B cell (primary cell): ENCODE data around the gene LMAN1L. TPM values are rescaled to one million over a fixed set of nuclear protein-coding genes. Genes with fewer than 3 reads are reported as not detected.

Source experiments
- ATAC-seq: fragments of 200-7000 bp; cut with Tn5 transposase; one replicate; pipeline ENCODE4 v1.10.0; 2021; ENCODE audit warnings: low read depth, mild to moderate bottlenecking, moderate number of reproducible peaks, moderate library complexity
- CTCF ChIA-PET: fragments of 350-600 bp; sonication (Branson Sonifier 250); formaldehyde crosslinking; loops from one replicate; lab custom pipeline; 2021; ENCODE audit warnings: antibody characterized with exemption, inconsistent platforms; lab: Charles Lee
- POLR2A ChIA-PET: fragments of 350-600 bp; sonication (Branson Sonifier 250); formaldehyde crosslinking; loops from one replicate; lab custom pipeline; 2021; ENCODE audit warnings: antibody characterized with exemption; lab: Charles Lee
- DNase-seq: peaks from one replicate; pipeline ENCODE4 v3.0.0; 2013
- H2AFZ ChIP-seq: 2 replicates; pipeline ENCODE4 v1.6.1; 2012; ENCODE audit warnings: mild to moderate bottlenecking, low read depth, low read length; ENCODE audit not compliant: insufficient read depth, poor library complexity, severe bottlenecking
- H3K27ac ChIP-seq, 2 donors: 1 replicate in 1 of 2; 2 replicates in 1 of 2; pipeline ENCODE4 v1.5.1; 2012 to 2013; ENCODE audit warnings: low read length in 2 of 2, mild to moderate bottlenecking in 2 of 2, moderate library complexity in 1 of 2
- H3K27me3 ChIP-seq, 4 experiments: fragments of 200-600 bp in 1 of 4; sonication (generic) in 1 of 4; replicated peaks in 1 of 4; 1 replicate in 2 of 4; 2 replicates in 2 of 4; pipeline versions ENCODE4 v1.6.1 to v1.7.0; 2013 to 2016; ENCODE audit warnings: low read length in 3 of 4, mild to moderate bottlenecking in 2 of 4, mixed read lengths in 1 of 4, moderate library complexity in 1 of 4; ENCODE audit not compliant: insufficient read depth in 4 of 4, control insufficient read depth in 3 of 4; ENCODE audit errors: control extremely low read depth in 1 of 4
- H3K36me3 ChIP-seq, 2 experiments: replicated peaks in 1 of 2; 1 replicate in 1 of 2; 2 replicates in 1 of 2; pipeline versions ENCODE4 v1.6.1 to v1.7.1; 2013; ENCODE audit warnings: low read length in 1 of 2; ENCODE audit not compliant: insufficient read depth in 2 of 2, control insufficient read depth in 1 of 2; ENCODE audit errors: control extremely low read depth in 1 of 2, extremely low read depth in 1 of 2
- H3K4me1 ChIP-seq, 2 donors: fragments of 200-600 bp in 1 of 2; sonication (generic) in 1 of 2; 1 replicate in 1 of 2; 2 replicates in 1 of 2; pipeline versions ENCODE4 v1.5.1 to v1.6.1; 2013 to 2017; ENCODE audit warnings: low read length in 2 of 2; ENCODE audit not compliant: control insufficient read depth in 2 of 2, insufficient read depth in 2 of 2
- H3K4me2 ChIP-seq: replicated peaks from 2 replicates; pipeline ENCODE3; 2012; ENCODE audit warnings: mild to moderate bottlenecking, low read depth, low read length; ENCODE audit not compliant: poor library complexity, severe bottlenecking
- H3K4me3 ChIP-seq, 5 experiments: fragments of 200-600 bp in 1 of 5; sonication (generic) in 1 of 5; 1 replicate in 3 of 5; 2 replicates in 2 of 5; pipeline versions ENCODE4 v1.5.1 to v1.7.0; 2011 to 2016; ENCODE audit warnings: low read length in 4 of 5, mild to moderate bottlenecking in 4 of 5, low read depth in 2 of 5, control low read depth in 1 of 5, moderate library complexity in 1 of 5; ENCODE audit not compliant: insufficient read depth in 1 of 5; ENCODE audit errors: control extremely low read depth in 1 of 5, extremely low read depth in 1 of 5
- H3K79me2 ChIP-seq: fragments of 200-600 bp; sonication (generic); one replicate; pipeline ENCODE4 v1.6.0; 2016; ENCODE audit warnings: low read length; ENCODE audit not compliant: control insufficient read depth, insufficient read depth
- H3K9ac ChIP-seq: fragments of 200-600 bp; sonication (generic); 2 replicates; pipeline ENCODE4 v1.6.1; 2017; ENCODE audit warnings: mild to moderate bottlenecking, low read length, moderate library complexity
- H3K9me3 ChIP-seq, 3 donors: one replicate each; pipeline versions ENCODE4 v1.6.1 to v1.7.1; 2013; ENCODE audit warnings: low read length in 2 of 3; ENCODE audit not compliant: control insufficient read depth in 2 of 3, insufficient read depth in 1 of 3; ENCODE audit errors: control extremely low read depth in 1 of 3
- H4K20me1 ChIP-seq: 2 replicates; pipeline ENCODE4 v1.6.0; 2012; ENCODE audit warnings: mild to moderate bottlenecking, low read length; ENCODE audit not compliant: insufficient read depth, control insufficient read depth, poor library complexity, severe bottlenecking
- H3K27ac Mint-ChIP-seq: one replicate; pipeline ENCODE4 v1.8.0; 2021; ENCODE audit warnings: mixed read lengths
- H3K27me3 Mint-ChIP-seq: one replicate; pipeline ENCODE4 v1.8.0; 2021; ENCODE audit warnings: mixed read lengths
- H3K4me1 Mint-ChIP-seq: one replicate; pipeline ENCODE4 v1.8.0; 2021; ENCODE audit warnings: mixed read lengths
- H3K4me3 Mint-ChIP-seq: one replicate; pipeline ENCODE4 v1.8.0; 2021; ENCODE audit warnings: mixed read lengths
- H3K9me3 Mint-ChIP-seq: one replicate; pipeline ENCODE4 v1.8.0; 2022; ENCODE audit warnings: mixed read lengths; ENCODE audit not compliant: insufficient read depth
- EZH2 ChIP-seq: IDR thresholded peaks from 2 replicates; pipeline ENCODE4 v1.6.1; 2012; ENCODE audit warnings: borderline replicate concordance, low read depth, mild to moderate bottlenecking, moderate library complexity, low read length; ENCODE audit not compliant: insufficient read depth, poor library complexity, severe bottlenecking
- WGBS: methylation state at CpG from one replicate; pipeline ENCODE4 v1.1.5; 2013; ENCODE audit warnings: missing lambda C conversion rate; ENCODE audit not compliant: insufficient coverage; 5-methylcytosine and 5-hydroxymethylcytosine counted together
- intact Hi-C: fragments of 100-400 bp; cut with micrococcal nuclease; formaldehyde crosslinking; loops from one replicate; pipeline ENCODE4 v1.10.0; 2022
- polyA plus RNA-seq: library from polyadenylated mRNA; depleted of rRNA; stranded (reverse); fragments of >200 nt; gene quantifications from 2 replicates; pipeline ENCODE4 v1.2.3, GENCODE V29; 2012
- total RNA-seq, 2 donors: library from RNA; stranded (reverse); fragments of 120-200 nt in 1 of 2; gene quantifications; 1 replicate in 1 of 2; 2 replicates in 1 of 2; pipeline versions ENCODE4 v1.2.3 to v1.2.4, GENCODE V29; 2013 to 2022
- TF ChIP-seq, protein P1 (sequence below): fragments of 200-600 bp; IDR thresholded peaks from one replicate; pipeline ENCODE4 v1.8.0; 2022; ENCODE audit warnings: antibody characterized with exemption, mild to moderate bottlenecking

Gene LMAN1L
- total and polyA plus RNA-seq, 2 donors (not counting 1 experiment from before 2014, with no cell fraction given), result 0.60 to 1.1 TPM

DNA sequence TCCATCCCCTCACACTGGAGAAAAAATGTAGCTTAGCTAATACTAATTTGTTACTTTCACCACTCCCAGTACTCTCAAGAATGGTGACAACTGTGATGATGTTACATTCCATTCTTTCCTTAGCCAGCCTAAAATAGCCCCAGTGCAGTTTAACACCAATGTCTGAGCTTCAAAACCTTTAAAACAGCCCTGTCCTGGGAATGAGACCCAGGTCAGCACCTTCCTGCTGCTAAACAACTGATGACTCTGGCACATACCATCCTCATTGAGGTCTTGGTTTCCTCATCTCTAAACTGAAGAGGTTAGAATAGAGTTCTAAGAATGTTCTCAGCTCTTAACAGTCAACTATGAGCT, 56.7 kb downstream of the LMAN1L start:
- no peaks in the 10 kb centered on the region for H3K27me3 Mint-ChIP-seq
- peak overlapping the region; percentile 55 for H3K4me2 ChIP-seq
- H3K36me3 ChIP-seq, result peaks cover 0 to 18% of the 10 kb centered on the region in 2 experiments
- peak overlapping the region; percentile 75 for H3K4me3 Mint-ChIP-seq
- no peak overlapping the region for H3K9ac ChIP-seq
- H3K4me3 ChIP-seq, result no peak overlapping the region
- H3K9me3 ChIP-seq, result no peaks in the 10 kb centered on the region
- H2AFZ ChIP-seq, result no peak overlapping the region
- ChIA-PET POLR2A (interaction anchor here (0.6 to 1.2 kb wide), 4 partner anchors 10 to 27 kb away, joined by 3 to 7 read pairs (median 4); partner anchors contain the start of gene ULK3), CTCF (interaction anchor here (0.5 to 7.3 kb wide), 6 partner anchors 10 to 100 kb away, joined by 3 to 40 read pairs (median 6); no protein-coding TSS in a partner anchor)
- H3K79me2 ChIP-seq, result peaks cover 87% of the 10 kb centered on the region
- peak overlapping the region; percentile 70 for H3K27ac Mint-ChIP-seq
- DNase-seq, result no peak
- peaks cover 73% of the 10 kb centered on the region for H4K20me1 ChIP-seq
- H3K27ac ChIP-seq, result peak overlapping the region; percentile 11 to 68
- H3K9me3 Mint-ChIP-seq, result no peaks in the 10 kb centered on the region
- TF ChIP-seq, protein P1, sequence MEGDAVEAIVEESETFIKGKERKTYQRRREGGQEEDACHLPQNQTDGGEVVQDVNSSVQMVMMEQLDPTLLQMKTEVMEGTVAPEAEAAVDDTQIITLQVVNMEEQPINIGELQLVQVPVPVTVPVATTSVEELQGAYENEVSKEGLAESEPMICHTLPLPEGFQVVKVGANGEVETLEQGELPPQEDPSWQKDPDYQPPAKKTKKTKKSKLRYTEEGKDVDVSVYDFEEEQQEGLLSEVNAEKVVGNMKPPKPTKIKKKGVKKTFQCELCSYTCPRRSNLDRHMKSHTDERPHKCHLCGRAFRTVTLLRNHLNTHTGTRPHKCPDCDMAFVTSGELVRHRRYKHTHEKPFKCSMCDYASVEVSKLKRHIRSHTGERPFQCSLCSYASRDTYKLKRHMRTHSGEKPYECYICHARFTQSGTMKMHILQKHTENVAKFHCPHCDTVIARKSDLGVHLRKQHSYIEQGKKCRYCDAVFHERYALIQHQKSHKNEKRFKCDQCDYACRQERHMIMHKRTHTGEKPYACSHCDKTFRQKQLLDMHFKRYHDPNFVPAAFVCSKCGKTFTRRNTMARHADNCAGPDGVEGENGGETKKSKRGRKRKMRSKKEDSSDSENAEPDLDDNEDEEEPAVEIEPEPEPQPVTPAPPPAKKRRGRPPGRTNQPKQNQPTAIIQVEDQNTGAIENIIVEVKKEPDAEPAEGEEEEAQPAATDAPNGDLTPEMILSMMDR, result no peak
- H3K4me1 Mint-ChIP-seq, result peaks cover 73% of the 10 kb centered on the region
- intact Hi-C loops, result no loop called here
- no peak for ATAC-seq
- peaks cover 50 to 65% of the 10 kb centered on the region in 2 donors for H3K4me1 ChIP-seq
- H3K27me3 ChIP-seq, result no peaks in the 10 kb centered on the region

DNA sequence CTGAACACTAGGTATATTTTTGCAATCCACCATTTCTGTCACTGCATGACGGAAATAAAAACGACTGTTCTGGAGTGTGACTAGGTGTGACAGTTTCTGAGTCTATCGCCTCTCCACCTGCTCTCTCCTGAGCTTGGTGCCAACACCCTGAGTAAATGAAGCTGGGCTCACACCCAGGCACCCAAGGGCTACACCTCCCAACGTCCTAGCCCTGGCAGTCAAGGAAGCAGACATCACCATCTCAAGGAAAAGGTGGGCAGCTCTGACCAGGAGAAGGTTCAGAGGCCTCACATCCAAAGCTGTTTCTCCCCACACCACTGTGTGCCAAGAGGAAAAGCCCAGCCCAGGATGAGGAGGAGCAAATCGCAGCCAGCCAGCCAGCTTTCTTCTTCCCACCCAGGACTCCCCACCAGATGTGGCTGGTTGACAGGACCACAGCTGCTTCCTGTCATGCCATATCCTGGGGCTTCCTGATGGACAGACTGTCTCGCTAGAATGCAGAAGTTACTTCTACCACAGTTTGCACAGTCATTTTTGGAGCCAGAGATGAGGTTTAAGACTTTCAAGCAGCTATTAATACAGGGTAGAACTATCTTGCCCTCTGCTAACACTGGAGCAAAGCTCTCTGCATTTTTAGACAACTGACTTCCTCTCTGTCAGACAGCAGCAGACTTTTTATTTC, 57.2 kb downstream of the LMAN1L start:
- peak; percentile 63 for DNase-seq
- 14% methylated on average over 5 of the region's 6 CpGs for WGBS
- intact Hi-C loops, result no loop called here
- H3K27me3 Mint-ChIP-seq, result no peaks in the 10 kb centered on the region
- Histone ChIP-seq H3K27me3 (no peaks in the 10 kb centered on the region), H4K20me1 (peaks cover 68% of the 10 kb centered on the region), H3K79me2 (peaks cover 82% of the 10 kb centered on the region), H2AFZ (no peak overlapping the region), H3K27ac (peak overlapping the region; percentile 41 to 68), H3K36me3 (peaks cover 0 to 18% of the 10 kb centered on the region in 2 experiments), H3K4me3 (peak overlapping the region in 1 of 5 experiments; percentile 12), H3K4me2 (peak overlapping the region; percentile 55), H3K9ac (peak overlapping the region; percentile 26), H3K9me3 (no peaks in the 10 kb centered on the region), H3K4me1 (peaks cover 50 to 65% of the 10 kb centered on the region in 2 donors)
- peaks cover 70% of the 10 kb centered on the region for H3K4me1 Mint-ChIP-seq
- TF ChIP-seq, protein P1, result no peak
- TF ChIP-seq EZH2, result no peak
- ChIA-PET POLR2A (interaction anchor here (0.6 to 1.2 kb wide), 4 partner anchors 10 to 92 kb away, joined by 3 to 5 read pairs (median 4); partner anchors contain the start of gene ULK3), CTCF (interaction anchor here (0.7 to 7.3 kb wide), 9 partner anchors 11 to 101 kb away, joined by 3 to 40 read pairs (median 3); partner anchors contain the start of gene ULK3)
- peak overlapping the region; percentile 75 for H3K4me3 Mint-ChIP-seq
- no peak for ATAC-seq
- peak overlapping the region; percentile 70 for H3K27ac Mint-ChIP-seq
- no peaks in the 10 kb centered on the region for H3K9me3 Mint-ChIP-seq
